Measurements from ENCODE around the gene GZMM.

DNA sequence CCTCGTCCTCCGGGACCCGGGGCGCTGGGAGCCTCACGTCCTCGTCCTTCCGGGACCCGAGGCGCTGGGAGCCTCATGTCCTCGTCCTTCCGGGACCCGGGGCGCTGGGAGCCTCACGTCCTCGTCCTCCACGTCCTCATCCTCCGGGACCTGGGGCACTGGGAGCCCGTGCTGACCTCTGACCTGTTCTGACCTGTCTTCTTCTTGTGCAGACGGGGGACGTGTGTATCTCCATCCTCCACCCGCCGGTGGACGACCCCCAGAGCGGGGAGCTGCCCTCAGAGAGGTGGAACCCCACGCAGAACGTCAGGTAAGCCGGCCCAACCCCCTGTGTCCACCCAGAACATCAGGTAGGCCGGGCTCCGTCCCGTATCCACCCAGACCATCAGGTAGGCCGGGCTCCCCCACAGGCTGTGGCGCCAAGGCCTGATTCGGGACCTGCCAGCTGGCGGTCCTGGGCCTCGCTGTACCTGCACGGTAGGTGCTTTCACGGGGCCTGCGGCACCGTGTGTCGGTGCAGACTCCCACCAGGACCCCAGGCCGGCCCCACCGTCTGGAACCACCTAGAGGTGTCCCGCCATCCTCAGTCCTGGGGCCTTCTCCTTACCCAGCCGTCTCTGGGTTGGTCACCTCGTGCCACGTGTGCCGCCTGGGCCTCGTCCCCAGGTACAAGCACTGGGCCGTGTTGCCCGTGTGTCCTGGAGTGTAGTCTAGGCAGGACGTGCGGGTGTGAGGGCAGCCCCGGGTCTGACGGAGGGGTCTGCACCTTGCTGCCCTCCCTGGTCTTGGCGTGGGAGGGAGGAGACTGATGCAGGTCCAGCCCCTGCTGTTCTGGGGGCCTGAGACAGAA, 7.6 kb upstream of the GZMM start:
- TF ChIP-seq CTCF (conservative IDR thresholded peaks at IDR 0.05; ENCODE audit: low read depth, low read length) (no peak), EZH2 (IDR thresholded peaks at IDR 0.05; ENCODE audit: low read length, unreplicated experiment) (no peak)

All from PC-3 (cell line).